Measurements from ENCODE around the gene APOO.

Gene APOO

GRCh38 chrX:23817979-23818336 lies 89.8 kb downstream of the APOO start:
- DNase-seq (ENCODE audit: low spot score), result no peak

- no peak for DNase-seq (ENCODE audit: low spot score)
These were observed 91.6 kb downstream of the APOO start for GRCh38 chrX:23816179-23816578.

DNA sequence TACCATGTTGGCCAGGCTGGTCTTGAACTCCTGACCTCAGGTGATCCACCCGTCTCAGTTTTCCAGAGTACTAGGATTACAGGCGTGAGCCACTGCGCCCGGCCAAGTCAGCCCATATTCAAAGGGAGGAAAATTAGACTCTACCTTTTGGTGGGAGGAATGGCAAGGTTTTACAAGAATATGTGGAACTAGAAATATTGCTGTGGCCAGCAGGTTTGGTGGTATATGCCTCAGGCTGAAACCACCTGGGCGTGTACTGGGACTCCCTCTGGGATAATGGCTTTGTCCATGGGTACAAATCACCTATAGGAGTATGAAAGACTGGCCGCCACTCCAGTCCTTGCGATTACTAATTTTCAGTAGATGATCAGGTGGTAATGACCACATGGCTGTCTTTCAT lies 92.4 kb downstream of the APOO start:
- no peak for DNase-seq (ENCODE audit: low spot score)

DNA sequence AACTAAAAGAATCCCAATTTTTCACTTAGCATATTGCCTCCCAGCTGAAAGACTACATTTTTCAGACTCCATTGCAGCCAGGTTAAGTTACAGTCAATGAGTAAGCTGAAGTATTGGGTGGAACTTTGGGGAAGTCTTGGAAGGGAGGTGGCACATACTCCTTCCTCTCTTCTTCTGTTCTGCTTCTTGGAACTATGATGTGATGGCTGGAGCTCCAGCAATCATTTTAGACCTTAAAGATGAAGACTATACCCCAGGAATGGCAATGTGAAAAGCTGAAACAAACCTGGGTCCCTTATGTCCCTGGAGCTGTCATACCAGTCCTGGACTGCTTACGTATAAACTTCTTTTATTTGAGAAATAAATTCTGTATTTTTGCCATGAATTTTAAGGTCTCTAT lies 93.9 kb downstream of the APOO start:
- DNase-seq (ENCODE audit: low spot score), result no peak

DNA sequence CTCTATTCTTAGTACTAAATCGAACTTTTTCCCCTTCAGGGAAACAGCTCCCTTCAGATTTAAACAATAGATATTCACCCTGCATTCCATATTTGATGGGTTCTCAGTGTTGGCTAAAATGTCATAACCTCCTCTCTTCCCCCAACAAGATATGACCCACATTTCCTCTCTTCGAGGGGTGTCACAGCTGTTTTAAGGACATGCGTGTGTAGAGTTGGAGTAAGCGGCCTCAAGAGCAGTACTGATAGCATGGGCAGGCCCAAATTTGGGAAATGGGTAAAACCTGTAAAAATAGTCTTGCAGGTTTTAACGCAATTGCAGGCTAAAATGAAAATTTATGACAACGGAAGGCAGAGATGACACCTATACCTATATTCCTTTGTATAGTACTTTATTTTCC lies 96.1 kb downstream of the APOO start:
- DNase-seq (ENCODE audit: low spot score), result no peak

DNA sequence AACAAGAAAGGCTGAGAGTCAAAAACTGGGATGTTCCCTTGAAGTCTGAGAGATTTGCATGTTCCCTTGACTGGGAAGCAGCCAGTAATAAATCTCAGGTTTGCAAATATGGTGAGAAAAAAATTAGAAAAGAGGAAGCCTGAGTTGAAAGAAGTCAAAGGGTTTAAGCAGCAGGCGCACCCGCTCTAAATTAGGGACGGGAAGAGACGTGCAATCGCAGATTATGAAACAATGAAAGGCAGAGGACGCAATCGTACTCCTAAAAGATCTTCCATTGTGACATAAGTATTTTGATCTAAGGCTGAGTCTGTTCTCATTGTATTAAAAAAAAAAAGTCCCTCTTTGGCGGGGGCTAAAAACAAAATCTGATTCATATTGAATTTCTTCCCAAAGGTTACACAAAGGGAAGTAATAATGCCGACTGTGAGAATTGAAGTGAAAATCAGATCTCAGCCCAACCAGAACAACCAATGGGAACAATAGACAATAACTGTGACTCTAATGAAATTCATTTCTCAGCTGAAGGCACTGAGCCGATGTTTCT lies 96.6 kb downstream of the APOO start:
- no peak for DNase-seq (ENCODE audit: low spot score)

GRCh38 chrX:23810279-23810678 lies 97.5 kb downstream of the APOO start:
- no peak for DNase-seq (ENCODE audit: low spot score)

GRCh38 chrX:23805389-23805788 lies 102.3 kb downstream of the APOO start:
- no peak for DNase-seq (ENCODE audit: low spot score)

DNA sequence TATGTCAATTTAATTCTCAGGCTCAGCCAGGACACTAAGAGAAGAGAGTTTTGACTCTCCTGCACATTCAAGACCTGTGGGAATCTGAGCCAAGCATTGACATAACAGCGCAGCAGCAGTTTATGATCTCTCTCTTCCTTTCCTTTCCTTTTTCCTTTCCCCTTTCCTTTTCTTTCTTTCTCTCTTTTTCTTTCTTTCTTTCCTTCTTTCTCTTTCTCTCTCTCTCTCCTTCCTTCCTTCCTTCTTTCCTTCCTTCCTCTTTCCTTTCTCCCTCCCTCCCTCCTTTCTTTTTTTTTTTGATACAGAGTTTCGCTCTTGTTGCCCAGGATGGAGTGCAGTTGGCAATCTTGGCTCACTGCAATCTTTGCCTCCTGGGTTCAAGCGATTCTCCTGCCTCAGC lies 103.2 kb downstream of the APOO start:
- DNase-seq (ENCODE audit: low spot score), result no peak

GRCh38 chrX:23803931-23804381 lies 103.8 kb downstream of the APOO start:
- no peak for DNase-seq (ENCODE audit: low spot score)

DNA sequence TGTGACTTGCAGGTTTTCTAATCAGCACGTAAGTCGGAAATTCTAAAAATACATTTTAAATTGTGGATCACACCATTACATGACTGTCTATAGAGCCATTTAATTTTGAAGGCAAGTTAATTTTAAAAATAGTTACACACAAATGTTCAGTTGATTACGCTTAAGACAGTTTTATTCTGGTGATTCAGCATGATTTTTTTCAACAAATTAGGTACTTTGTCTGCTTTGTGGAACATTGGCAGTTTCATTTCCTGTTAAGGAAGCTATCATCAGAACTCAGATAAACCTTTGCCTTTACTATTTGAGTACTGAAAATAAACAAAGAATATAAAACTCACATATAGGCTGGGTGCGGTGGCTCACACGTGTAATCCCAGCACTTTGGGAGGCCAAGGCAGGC lies 105.3 kb downstream of the APOO start:
- no peak for DNase-seq (ENCODE audit: low spot score)

DNA sequence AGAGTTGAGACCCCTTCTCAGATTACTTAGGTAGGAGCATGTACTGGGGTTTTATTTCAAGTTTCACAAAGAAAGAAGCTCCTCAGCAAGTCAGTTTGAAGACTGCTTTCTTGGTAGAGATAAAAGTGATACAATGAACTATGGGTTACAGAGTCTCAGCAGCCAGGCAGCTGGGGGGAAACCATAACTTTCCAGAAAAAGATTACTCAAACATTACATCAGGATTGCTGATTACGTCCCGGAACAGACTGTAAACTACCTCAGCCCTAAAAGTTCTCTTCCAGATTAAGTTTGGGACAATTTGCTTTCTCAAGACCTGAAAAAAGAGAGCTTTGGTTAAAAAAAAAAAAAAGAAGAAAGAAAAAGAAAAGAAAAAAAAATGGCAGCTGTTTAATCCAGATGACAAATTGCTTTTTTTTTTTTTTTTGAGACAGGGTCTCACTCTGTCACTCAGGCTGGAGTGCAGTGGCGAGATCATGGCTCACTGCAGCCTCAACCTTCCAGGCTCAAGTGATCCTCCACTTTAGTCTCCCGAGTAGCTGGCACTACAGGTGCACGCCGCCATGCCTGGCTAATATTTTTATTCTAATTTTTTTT lies 108.2 kb downstream of the APOO start:
- DNase-seq (ENCODE audit: low spot score), result no peak

DNA sequence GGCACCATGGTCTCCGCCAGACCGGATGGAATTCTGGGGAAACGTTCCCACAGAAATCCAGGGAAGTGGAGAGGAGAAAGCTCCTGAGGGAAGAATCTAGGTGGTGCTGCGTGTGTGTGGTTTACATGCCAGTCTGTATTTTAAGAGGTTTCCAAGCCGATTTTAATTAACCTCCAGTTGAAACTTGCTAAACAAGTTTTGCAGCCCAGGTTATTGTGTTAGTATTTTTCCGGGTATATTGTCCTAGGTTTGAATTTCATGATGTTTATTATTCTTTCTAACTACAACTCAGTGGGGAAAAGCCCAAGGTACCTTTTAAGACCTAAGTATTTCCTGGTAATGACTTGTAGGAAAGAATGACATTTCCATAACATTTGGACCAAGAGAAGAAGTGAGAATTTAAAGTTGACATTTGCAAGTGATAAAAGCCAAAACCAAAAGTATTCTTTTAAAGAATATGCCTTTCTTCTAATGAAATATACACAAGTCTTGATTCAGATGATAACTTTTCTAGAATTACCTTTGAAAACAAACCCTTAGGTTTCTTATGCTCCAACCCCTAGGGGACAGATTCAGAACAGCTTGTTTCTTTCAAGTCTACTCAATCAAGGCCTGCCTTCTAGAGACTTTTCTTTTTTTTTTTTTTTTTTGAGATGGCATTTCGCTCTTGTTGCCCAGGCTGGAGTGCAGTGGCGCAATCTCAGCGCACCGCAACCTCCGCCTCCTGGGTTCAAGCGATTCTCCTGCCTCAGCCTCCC lies 110.2 kb downstream of the APOO start:
- DNase-seq (ENCODE audit: low spot score), result no peak

- no peak for DNase-seq (ENCODE audit: low spot score)
These were observed 112.5 kb downstream of the APOO start for GRCh38 chrX:23795221-23795620.

DNA sequence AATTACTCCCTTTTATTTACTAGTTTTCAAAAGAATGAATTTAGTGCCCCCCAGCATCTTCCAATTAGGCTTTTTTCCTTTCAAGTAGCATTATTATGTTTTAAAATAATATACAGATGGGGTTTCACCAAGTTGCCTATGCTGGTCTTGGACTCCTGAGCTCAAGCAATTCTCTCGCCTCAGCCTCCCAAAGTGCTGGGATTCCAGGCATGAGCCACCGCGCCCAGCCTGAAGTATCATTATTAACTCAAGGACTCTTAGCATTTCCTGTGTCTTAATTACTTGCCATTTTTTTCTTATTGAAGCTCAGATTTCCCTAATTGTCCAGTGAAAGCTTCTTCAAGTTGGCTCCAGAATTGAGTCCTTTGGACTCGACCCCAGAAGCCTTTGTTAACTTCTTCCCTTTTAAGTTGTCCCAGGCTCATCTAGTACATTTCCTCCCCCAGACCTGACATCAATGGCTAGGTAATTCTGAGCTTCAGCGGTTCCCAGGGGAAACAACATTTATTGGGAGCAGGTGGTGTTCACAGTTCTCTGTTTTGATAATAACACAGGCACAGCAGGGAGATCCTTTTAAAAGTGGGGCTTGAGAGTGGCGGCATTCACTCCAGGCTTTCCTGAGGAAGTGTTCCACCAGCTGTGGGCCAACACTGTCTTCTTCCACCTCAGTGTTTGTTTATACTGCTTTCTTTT lies 114.7 kb downstream of the APOO start:
- DNase-seq (ENCODE audit: low spot score), result no peak

- no peak for DNase-seq (ENCODE audit: low spot score)
These were observed 117.6 kb downstream of the APOO start for GRCh38 chrX:23790155-23790497.

DNA sequence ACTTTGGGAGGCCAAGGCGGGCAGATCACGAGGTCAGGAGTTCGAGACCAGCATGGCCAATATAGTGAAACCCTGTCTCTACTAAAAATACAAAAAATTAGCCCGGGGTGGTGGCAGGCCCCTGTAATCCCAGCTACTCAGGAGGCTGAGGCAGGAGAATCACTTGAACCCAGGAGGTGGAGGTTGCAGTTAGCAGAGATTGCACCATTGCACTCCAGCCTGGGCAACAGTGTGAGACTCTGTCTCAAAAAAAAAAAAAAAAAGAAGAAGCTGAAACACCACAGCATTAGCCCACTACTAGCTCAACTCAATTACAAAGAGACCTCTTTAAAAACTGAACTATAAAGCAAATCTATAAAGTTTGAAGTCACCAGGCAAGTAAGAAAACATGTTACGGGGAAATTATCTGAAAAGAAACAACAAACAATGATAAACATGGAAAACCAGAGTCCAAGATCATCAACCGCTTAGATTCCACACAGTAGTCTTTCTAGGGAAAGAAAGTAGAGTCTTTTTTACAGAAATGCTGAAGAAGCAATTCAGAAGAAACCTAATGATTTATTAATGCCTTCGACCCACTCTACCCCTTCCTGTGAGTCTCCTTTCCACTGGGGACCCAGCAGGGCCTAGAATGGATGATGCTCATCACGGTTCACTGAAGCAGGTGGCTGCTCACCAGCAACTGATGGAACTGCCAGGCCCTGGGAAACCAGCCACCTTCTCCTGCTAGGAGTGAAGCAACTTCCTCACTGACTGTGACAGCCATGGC lies 118.2 kb downstream of the APOO start:
- no peak for DNase-seq (ENCODE audit: low spot score)

DNA sequence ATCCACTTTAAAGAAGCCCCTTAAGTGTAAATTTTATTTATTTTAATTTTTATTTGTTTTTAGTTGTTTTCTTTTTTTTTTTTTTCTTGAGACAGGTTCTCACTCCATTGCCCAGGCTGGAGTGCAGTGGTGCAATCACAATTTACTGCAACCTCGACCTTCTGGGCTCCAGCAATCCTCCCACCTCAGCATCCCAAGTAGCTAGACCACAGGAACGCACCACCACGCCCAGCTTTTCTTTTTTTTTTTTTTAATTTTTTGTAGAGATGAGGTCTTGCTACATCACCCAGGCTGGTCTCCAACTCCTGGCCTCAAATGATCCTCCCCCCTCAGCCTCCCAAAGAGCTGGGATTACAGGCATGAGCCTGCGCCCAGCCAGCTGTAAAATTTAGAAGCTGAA lies 118.8 kb downstream of the APOO start:
- no peak for DNase-seq (ENCODE audit: low spot score)

DNA sequence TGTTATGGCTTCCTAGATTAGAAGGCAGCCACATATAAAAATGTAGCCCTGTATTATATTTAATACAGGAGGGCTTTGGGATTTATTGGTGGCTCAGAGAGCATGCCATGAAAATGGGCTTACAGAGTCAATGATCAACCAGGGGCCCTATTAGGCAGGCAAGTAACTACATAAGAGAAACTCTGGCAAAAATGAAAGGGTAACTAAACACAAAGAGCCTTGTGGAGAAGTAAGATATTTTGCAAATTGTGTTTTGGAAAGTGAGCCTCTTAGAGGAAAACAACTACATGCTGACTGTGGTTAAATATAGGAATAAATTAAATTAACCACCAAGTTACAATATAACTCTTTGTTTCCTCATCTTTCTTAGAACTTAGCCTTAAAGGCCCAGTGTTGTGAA lies 119.2 kb downstream of the APOO start:
- DNase-seq (ENCODE audit: low spot score), result no peak

- DNase-seq (ENCODE audit: low spot score), result no peak
These were observed 120.0 kb downstream of the APOO start for GRCh38 chrX:23787745-23788118.

DNA sequence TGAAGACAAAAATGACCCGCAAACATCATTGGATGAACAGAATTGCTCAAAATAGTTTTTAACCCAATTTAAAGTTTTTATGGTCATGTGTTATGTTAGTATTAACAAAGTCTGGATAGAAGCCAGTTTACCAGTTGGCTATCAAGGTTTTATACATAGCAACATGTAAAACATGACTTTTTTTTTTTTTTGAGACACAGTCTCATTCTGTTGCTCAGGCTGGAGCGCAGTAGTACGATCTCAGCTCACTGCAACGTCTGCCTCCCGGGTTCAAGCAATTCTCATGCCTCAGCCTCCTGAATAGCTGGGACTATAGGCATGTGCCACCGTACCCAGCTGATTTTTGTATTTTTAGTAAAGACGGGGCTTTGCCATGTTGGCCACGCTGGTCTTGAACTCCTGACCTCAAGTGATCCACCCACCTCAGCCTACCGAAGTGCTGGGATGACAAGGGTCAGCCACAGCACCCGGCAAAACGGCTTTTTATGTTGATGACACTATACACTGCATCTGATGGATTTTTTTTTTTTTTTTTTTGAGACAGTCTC lies 121.4 kb downstream of the APOO start:
- DNase-seq (ENCODE audit: low spot score), result no peak

- DNase-seq (ENCODE audit: low spot score), result no peak
These were observed 122.2 kb downstream of the APOO start for GRCh38 chrX:23785580-23785979.
